Mesenchymal stem cell (in vitro differentiated cells and primary cell): Measurements from ENCODE around the gene TRIM33.

Source experiments
- DNase-seq: peaks from one replicate; pipeline ENCODE4 v3.0.0-alpha.2; 2013
- H2AFZ ChIP-seq: one replicate; pipeline ENCODE4 v1.6.1; 2013; ENCODE audit warnings: low read depth, mild to moderate bottlenecking, control low read depth, inconsistent platforms, low read length, moderate library complexity
- H2AK5ac ChIP-seq: 2 replicates; pipeline ENCODE4 v1.6.1; 2013; ENCODE audit warnings: low read length, moderate library complexity, mild to moderate bottlenecking, inconsistent platforms; ENCODE audit not compliant: severe bottlenecking
- H2BK120ac ChIP-seq: one replicate; pipeline ENCODE4 v1.6.1; 2013; ENCODE audit warnings: low read depth, mild to moderate bottlenecking, inconsistent platforms, low read length, moderate library complexity
- H2BK12ac ChIP-seq, 2 experiments: one replicate each; pipeline ENCODE4 v1.6.1; 2013; ENCODE audit warnings: inconsistent platforms in 2 of 2, low read length in 2 of 2, mild to moderate bottlenecking in 2 of 2, moderate library complexity in 2 of 2, control low read depth in 1 of 2
- H2BK15ac ChIP-seq: one replicate; pipeline ENCODE4 v1.6.1; 2013; ENCODE audit warnings: mild to moderate bottlenecking, low read depth, inconsistent platforms; ENCODE audit not compliant: poor library complexity, severe bottlenecking
- H2BK5ac ChIP-seq: 2 replicates; pipeline ENCODE4 v1.6.1; 2013; ENCODE audit warnings: low read depth, mild to moderate bottlenecking, low read length, control low read depth, inconsistent platforms; ENCODE audit not compliant: poor library complexity, severe bottlenecking
- H3K14ac ChIP-seq, 2 experiments: one replicate each; pipeline ENCODE4 v1.6.1; 2013; ENCODE audit warnings: inconsistent platforms in 2 of 2, low read length in 2 of 2, control low read depth in 1 of 2, mild to moderate bottlenecking in 1 of 2, moderate library complexity in 1 of 2
- H3K18ac ChIP-seq, 2 experiments: one replicate each; pipeline ENCODE4 v1.6.1; 2013; ENCODE audit warnings: inconsistent platforms in 2 of 2, low read length in 2 of 2, control low read depth in 1 of 2, low read depth in 1 of 2, mild to moderate bottlenecking in 1 of 2
- H3K23ac ChIP-seq, 2 experiments: one replicate each; pipeline ENCODE4 v1.6.1; 2013; ENCODE audit warnings: inconsistent platforms in 2 of 2, low read length in 2 of 2, mild to moderate bottlenecking in 2 of 2, moderate library complexity in 2 of 2, control low read depth in 1 of 2
- H3K27ac ChIP-seq: 2 replicates; pipeline ENCODE4 v1.5.1; 2013; ENCODE audit warnings: mild to moderate bottlenecking, moderate library complexity, low read length, control low read depth, inconsistent platforms; ENCODE audit not compliant: poor library complexity, severe bottlenecking
- H3K27me3 ChIP-seq, 2 experiments: 2 replicates each; pipeline versions ENCODE4 v1.6.1 to v1.7.0; 2013; ENCODE audit warnings: low read length in 2 of 2, mild to moderate bottlenecking in 2 of 2, moderate library complexity in 2 of 2, control low read depth in 1 of 2, inconsistent platforms in 1 of 2; ENCODE audit not compliant: control insufficient read depth in 1 of 2, insufficient read depth in 1 of 2
- H3K36me3 ChIP-seq, 2 experiments: 2 replicates each; pipeline versions ENCODE4 v1.6.1 to v1.7.0; 2013; ENCODE audit warnings: low read length in 2 of 2, control low read depth in 1 of 2, inconsistent platforms in 1 of 2, low read depth in 1 of 2, mild to moderate bottlenecking in 1 of 2; ENCODE audit not compliant: insufficient read depth in 2 of 2, control insufficient read depth in 1 of 2
- H3K4ac ChIP-seq, 2 experiments: one replicate each; pipeline ENCODE4 v1.6.1; 2013; ENCODE audit warnings: inconsistent platforms in 2 of 2, low read length in 2 of 2, mild to moderate bottlenecking in 2 of 2, moderate library complexity in 2 of 2, control low read depth in 1 of 2, low read depth in 1 of 2
- H3K4me1 ChIP-seq: 2 replicates; pipeline ENCODE4 v1.6.1; 2013; ENCODE audit warnings: low read depth, low read length, control low read depth; ENCODE audit not compliant: control insufficient read depth, insufficient read depth
- H3K4me2 ChIP-seq: 2 replicates; pipeline ENCODE4 v1.6.1; 2013; ENCODE audit warnings: low read length, mild to moderate bottlenecking, inconsistent platforms; ENCODE audit not compliant: poor library complexity, severe bottlenecking
- H3K4me3 ChIP-seq, 2 experiments: 2 replicates each; pipeline versions ENCODE4 v1.5.1 to v1.7.0; 2013; ENCODE audit warnings: low read length in 2 of 2, mild to moderate bottlenecking in 2 of 2, control low read depth in 1 of 2, low read depth in 1 of 2; ENCODE audit not compliant: insufficient read depth in 1 of 2
- H3K79me1 ChIP-seq: replicated peaks from 2 replicates; pipeline ENCODE4 v1.6.1; 2013; ENCODE audit warnings: mild to moderate bottlenecking, control low read depth, low read length, inconsistent platforms; ENCODE audit not compliant: poor library complexity, severe bottlenecking
- H3K9ac ChIP-seq: 2 replicates; pipeline ENCODE4 v1.7.0; 2013; ENCODE audit warnings: mild to moderate bottlenecking, low read length, moderate library complexity
- H3K9me3 ChIP-seq: 2 replicates; pipeline ENCODE4 v1.7.0; 2013; ENCODE audit warnings: mild to moderate bottlenecking, low read length; ENCODE audit not compliant: control insufficient read depth
- H4K8ac ChIP-seq: one replicate; pipeline ENCODE4 v1.6.1; 2013; ENCODE audit warnings: inconsistent platforms, mild to moderate bottlenecking, low read length, moderate library complexity
- H4K91ac ChIP-seq: one replicate; pipeline ENCODE4 v1.6.1; 2013; ENCODE audit warnings: mild to moderate bottlenecking, low read length, inconsistent platforms
- WGBS: methylation state at CpG from one replicate; pipeline ENCODE4 v1.1.7; 2013; ENCODE audit warnings: mixed read lengths; 5-methylcytosine and 5-hydroxymethylcytosine counted together

TRIM33 gene

GRCh38 chr1:114530224-114530623, 19.2 kb upstream of the TRIM33 start:
- Histone ChIP-seq H2AK5ac (no peak overlapping the region), H3K9me3 (no peaks in the 10 kb centered on the region), H2AFZ (peak overlapping the region; percentile 14), H3K27me3 (no peaks in the 10 kb centered on the region), H3K4me3 (no peak overlapping the region), H3K4me2 (no peak overlapping the region), H4K91ac (no peak overlapping the region), H2BK120ac (no peak overlapping the region), H3K23ac (no peak overlapping the region), H3K14ac (no peak overlapping the region), H2BK5ac (no peak overlapping the region), H3K9ac (no peak overlapping the region), H4K8ac (no peak overlapping the region), H3K27ac (no peak overlapping the region), H3K36me3 (no peaks in the 10 kb centered on the region), H3K79me1 (no peaks in the 10 kb centered on the region), H3K4ac (no peak overlapping the region), H2BK12ac (no peak overlapping the region), H3K18ac (no peak overlapping the region), H2BK15ac (no peak overlapping the region), H3K4me1 (no peaks in the 10 kb centered on the region)
- DNase-seq, result no peak
- WGBS, result 94% methylated on average over 1 of the region's 2 CpGs

- Histone ChIP-seq H3K4me1 (no peaks in the 10 kb centered on the region), H3K18ac (no peak overlapping the region), H2BK15ac (no peak overlapping the region), H3K27ac (no peak overlapping the region), H3K23ac (no peak overlapping the region), H2BK120ac (no peak overlapping the region), H3K4ac (no peak overlapping the region), H4K8ac (no peak overlapping the region), H3K9me3 (no peaks in the 10 kb centered on the region), H3K79me1 (no peaks in the 10 kb centered on the region), H3K4me2 (no peak overlapping the region), H2BK5ac (no peak overlapping the region), H2BK12ac (no peak overlapping the region), H3K9ac (no peak overlapping the region), H3K14ac (no peak overlapping the region), H3K4me3 (no peak overlapping the region), H3K36me3 (no peaks in the 10 kb centered on the region), H3K27me3 (peaks cover 0 to 4% of the 10 kb centered on the region in 2 experiments), H2AK5ac (no peak overlapping the region), H2AFZ (no peak overlapping the region), H4K91ac (no peak overlapping the region)
- no peak for DNase-seq
Measured at GRCh38 chr1:114524944-114525343, 13.9 kb upstream of the TRIM33 start.

- no peak overlapping the region for H3K23ac ChIP-seq
- no peak overlapping the region for H3K14ac ChIP-seq
- peak overlapping the region; percentile 14 for H2AFZ ChIP-seq
- H3K4me3 ChIP-seq, result no peak overlapping the region
- no peak overlapping the region for H3K27ac ChIP-seq
- no peak overlapping the region for H2BK12ac ChIP-seq
- H3K79me1 ChIP-seq, result no peaks in the 10 kb centered on the region
- H3K36me3 ChIP-seq, result no peaks in the 10 kb centered on the region
- no peak overlapping the region for H2BK15ac ChIP-seq
- no peak overlapping the region for H2AK5ac ChIP-seq
- H4K91ac ChIP-seq, result no peak overlapping the region
- H2BK120ac ChIP-seq, result no peak overlapping the region
- H3K9ac ChIP-seq, result no peak overlapping the region
- WGBS, result no CpG with 5 or more reads among the region's 2 CpGs
- no peak overlapping the region for H2BK5ac ChIP-seq
- no peak overlapping the region for H3K18ac ChIP-seq
- H3K4me1 ChIP-seq, result no peaks in the 10 kb centered on the region
- peaks cover 0 to 8% of the 10 kb centered on the region in 2 experiments for H3K27me3 ChIP-seq
- H4K8ac ChIP-seq, result no peak overlapping the region
- DNase-seq, result no peak
- no peaks in the 10 kb centered on the region for H3K9me3 ChIP-seq
- no peak overlapping the region for H3K4me2 ChIP-seq
- H3K4ac ChIP-seq, result no peak overlapping the region
Measured at GRCh38 chr1:114522264-114522575, 11.2 kb upstream of the TRIM33 start.

GRCh38 chr1:114521396-114522263, 10.6 kb upstream of the TRIM33 start:
- peak overlapping the region; percentile 14 for H2AFZ ChIP-seq
- no peak overlapping the region for H4K91ac ChIP-seq
- no peak overlapping the region for H2BK12ac ChIP-seq
- no peak overlapping the region for H3K4me3 ChIP-seq
- no peak overlapping the region for H4K8ac ChIP-seq
- H3K18ac ChIP-seq, result no peak overlapping the region
- H3K14ac ChIP-seq, result no peak overlapping the region
- no peaks in the 10 kb centered on the region for H3K4me1 ChIP-seq
- no peaks in the 10 kb centered on the region for H3K36me3 ChIP-seq
- no peak overlapping the region for H2BK5ac ChIP-seq
- H3K79me1 ChIP-seq, result no peaks in the 10 kb centered on the region
- H3K4me2 ChIP-seq, result no peak overlapping the region
- H2BK120ac ChIP-seq, result no peak overlapping the region
- DNase-seq, result no peak
- H3K9me3 ChIP-seq, result no peaks in the 10 kb centered on the region
- no peak overlapping the region for H3K9ac ChIP-seq
- no peak overlapping the region for H3K27ac ChIP-seq
- no peak overlapping the region for H2BK15ac ChIP-seq
- WGBS, result 89% methylated on average over 7 of the region's 8 CpGs
- no peak overlapping the region for H3K23ac ChIP-seq
- peaks cover 0 to 8% of the 10 kb centered on the region in 2 experiments for H3K27me3 ChIP-seq
- H2AK5ac ChIP-seq, result no peak overlapping the region
- no peak overlapping the region for H3K4ac ChIP-seq
